NCI-H1694 (cell line): Measurements from ENCODE around the gene CIROP.

Experiments
- DNase-seq: peaks from one replicate; lab custom pipeline; 2025; lab: John Stamatoyannopoulos, UW

Gene CIROP

DNA sequence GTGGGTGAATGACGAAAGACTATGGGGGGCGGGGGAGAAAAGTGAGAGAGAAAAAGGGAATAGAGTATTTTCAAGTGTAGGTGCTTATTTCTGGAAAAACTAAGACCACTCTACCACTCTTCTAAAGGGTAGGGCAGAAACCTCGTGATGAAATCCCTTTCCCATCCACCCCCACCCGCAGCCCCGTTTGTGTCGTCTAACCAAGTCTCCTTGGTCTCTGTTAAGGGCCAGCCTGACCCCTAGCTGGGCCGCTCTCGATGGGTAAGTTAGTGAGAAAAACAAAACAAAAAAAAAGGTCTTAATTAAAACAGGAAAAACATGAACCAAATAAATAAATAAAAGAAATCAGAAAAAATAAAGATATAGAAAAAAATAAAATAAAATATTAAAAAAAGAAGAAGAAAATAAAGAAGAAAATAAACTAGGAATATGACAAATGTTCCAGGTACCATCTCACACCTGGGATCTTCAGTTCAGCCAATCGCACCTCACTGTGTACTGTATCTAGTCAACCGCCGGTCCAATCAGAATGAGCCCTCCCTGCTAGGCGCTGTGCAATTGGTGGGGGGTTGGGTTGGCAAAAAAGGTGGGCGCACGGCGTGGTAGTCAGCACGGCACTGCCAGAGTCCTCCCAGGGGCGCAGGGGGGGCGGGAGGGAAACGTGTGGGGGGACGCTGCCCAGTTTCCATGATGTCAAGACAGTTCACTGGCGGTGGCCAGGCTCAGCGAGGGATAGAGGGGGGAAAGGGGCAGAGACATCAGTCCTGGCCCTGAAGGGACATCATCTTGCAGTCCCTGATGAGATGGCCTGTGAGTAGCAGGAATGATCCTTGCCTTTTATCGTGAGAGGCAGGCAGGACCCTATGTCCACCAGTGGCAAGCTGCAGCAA, 37.7 kb downstream of the CIROP start:
- DNase-seq = no peak

DNA sequence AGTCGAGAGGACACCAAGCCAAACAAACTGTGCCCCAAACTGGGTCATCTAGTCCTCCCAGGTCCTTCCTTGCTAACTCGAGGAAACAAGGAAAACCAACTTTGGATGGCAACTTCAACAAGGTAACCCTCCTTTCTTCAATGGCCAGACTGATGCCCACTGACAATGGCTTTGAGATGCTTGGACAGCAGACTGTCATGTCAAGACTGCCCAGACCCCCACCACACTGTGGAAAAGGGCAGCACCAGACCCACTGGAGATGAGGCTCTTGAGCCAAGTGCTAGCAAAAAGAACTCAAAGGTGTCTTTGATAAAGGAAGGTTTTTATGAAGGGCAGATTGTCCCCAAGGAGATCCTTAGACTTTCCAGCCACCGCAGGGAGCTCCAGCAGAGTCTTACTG, 38.4 kb downstream of the CIROP start:
- DNase-seq = no peak

DNA sequence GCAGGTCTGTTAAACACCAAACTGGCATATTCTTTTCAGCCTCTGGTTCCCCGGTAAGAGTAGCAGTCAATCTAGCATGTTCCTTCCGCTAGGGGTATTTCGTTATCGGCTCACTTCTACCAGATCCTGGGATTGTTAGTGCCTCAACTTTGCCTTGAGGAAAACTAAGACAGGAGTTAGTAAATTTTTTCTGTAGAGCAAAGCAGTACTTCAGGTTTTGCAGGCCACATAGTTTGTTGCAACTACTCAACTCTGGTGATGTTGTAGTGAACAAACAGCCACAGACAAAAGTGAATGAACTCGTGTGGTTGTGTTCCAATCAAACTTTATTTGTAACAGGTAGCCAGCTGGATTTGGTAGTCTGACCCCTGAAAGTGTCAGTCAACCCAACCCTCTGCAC, 41.2 kb downstream of the CIROP start:
- no peak for DNase-seq

DNA sequence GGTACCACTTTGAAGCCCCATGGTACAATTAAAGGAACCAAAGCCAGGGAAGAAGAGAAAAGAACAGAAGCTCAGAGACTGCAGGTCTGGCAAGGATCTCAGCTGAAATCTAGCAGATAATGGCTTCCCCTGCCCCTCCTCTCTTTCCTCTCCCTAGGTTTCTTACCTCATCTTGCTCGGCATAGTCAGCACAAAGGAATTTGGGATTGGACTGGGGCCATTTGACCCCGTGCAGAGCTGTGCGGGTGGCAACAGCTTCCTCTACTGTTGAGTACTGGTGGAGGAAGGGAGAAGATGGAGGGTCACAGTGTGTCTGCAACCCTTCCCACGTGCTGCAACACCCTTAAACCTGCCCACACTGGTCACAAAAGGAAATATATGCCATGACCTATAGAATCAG, 42.8 kb downstream of the CIROP start:
- DNase-seq = no peak

DNA sequence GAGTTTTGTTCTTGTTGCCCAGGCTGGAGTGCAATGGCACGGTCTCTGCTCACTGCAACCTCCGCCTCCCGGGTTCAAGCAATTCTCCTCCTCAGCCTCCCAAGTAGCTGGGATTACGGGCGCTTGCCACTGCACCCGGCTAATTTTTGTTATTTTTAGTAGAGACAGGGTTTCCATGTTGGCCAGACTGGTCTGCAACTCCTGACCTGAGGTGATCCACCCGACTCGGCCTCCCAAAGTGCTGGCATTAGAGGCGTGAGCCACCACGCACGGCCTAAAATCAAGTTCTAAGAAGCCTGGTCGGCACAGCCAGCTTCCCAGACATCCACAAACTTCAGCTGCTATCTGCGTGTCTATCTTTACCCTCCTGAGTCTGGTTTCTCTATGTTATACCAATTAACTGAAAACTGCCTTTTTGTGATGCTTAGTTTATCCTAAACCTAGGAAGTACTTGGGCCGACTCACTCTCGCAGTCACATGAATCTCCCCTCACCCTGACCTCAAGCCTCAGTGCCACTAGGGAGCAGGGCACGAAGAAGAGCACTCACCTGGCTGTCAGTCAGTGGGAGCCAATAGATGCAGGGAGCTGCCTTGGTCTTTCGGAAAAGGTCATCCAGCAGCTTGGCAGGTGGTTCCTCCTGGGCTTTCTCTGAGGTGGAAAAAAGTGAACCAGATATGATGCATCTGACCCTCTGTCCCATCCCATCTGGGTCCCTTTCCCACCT, 44.1 kb downstream of the CIROP start:
- DNase-seq = no peak

DNA sequence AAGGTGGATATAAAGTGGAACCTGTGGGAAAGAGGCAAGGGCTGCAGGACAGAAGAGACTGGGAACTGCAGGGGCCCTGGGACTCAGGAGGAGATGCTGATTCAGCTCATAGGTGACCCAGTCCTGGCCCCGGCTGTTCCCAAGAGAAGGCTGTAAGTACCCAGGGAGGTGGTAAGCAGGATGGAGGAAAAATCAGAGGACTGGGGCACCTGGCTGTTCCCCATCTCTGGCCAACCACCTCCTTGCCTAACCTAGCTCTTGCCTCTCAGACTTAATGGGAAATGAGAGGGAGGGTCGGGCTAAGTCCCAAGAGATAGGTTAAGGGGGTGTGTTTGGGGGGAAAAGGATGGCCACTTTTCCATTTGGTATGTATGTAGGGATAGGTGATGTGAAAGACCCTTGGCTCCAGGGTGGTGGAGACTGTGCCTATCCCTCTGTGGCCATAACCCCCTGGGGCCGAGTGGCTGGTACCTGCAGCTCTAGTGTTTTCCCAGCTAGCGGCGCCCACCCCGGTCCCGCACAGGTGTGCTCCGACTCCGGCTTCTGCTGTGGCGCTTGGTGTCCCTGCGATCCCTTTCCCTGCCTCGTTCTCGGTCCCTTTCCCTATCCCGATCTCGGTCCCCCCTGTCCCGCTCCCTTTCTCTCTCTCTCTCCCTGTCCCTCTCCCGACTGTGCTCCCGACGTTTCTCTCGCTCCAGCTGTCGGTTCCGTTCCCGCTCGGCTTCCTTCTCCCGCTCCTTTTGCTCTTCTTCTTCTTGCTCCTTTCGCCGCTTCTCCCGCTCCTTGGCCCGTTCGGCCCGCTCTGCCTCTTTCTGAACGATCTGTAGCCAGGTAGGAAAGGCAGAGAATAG, 45.9 kb downstream of the CIROP start:
- DNase-seq = no peak

DNA sequence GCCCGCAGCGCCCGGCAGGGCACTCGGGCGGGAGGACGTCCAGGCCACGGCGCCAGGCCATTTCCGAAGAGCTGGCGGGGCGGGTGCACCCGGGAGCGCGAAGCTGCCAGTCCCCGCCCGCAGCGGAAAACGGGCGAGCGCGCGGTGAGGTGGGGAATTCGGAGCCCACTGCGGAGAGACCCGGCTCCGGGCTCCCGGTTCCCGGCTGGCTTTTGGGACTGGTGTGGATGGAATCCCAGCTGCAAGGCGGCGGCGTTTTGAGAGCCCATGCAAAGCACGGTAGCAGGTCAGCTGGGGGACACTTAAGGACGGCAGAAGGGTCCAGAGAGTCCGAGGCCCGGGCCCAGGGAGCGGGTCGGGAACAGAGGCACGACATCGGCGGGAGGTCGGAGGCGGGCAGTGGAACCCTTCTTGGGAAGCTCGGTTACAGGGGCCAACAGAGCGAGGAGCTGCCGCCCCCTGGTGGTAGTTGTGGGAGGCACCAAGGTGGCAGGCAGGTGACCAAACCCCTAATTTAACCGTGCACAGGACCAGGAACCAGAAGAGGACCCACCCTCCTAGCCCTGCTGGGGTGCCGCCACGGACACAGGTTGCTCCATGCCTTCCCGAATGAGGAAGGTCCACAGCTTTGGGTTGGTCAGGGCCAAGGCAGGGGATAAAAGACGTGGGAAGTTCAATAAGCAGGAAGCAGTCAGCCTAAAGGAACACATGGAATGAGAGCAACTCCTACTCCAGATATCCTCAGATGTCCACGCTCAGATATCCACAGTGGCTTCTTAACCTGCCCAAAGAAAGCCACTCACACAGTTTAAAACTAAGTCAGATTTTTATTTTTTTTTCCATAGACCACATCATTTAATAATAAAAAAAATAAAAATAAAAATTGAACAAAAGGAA, 46.8 kb downstream of the CIROP start:
- no peak for DNase-seq

DNA sequence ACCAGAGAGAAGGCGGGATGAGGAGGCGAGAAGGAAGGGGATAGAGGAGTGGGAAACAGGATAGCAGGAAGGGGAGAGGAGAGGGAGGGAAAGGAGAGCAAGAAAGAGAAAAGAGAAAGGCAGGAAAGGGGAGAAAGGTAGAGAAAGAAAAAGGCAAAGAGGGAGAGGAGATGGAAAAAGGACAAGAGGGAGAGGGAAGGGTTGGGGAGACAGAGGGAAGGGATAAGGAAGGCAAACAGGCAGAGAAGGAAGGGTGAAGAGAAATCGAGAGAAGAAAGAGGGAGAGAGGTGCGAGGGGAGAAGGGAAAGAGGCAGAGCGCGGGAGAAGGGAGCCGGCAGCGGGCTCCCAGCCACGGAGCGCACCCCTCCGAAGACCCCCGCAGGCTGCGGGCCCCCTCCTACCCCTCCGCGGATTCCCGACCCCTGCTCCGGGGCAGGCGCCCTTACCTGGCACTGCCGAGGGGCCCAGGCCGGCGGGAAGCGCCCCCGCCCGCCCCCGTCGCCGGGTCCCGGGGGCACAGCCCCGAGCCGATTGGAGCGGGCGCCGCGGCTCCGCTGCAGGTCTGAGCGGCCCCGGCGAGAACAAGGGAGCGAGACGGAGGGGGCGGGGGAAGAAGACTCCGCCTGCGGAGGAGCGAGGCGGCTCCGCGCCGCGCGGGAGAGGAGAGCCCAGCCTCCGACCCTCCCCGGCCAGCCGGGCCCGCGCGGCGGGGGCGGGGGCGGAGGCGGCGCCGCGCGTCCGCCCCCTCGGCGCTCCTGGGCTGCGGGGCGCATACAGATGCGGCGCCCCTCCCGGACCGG, 47.6 kb downstream of the CIROP start, which contains the start of gene CDH24:
Gene CDH24 (minus strand): TSS at position 565 of the 801 bp plus-strand sequence. CDS start 1,787 bp downstream, outside the sequence.
- DNase-seq = no peak

DNA sequence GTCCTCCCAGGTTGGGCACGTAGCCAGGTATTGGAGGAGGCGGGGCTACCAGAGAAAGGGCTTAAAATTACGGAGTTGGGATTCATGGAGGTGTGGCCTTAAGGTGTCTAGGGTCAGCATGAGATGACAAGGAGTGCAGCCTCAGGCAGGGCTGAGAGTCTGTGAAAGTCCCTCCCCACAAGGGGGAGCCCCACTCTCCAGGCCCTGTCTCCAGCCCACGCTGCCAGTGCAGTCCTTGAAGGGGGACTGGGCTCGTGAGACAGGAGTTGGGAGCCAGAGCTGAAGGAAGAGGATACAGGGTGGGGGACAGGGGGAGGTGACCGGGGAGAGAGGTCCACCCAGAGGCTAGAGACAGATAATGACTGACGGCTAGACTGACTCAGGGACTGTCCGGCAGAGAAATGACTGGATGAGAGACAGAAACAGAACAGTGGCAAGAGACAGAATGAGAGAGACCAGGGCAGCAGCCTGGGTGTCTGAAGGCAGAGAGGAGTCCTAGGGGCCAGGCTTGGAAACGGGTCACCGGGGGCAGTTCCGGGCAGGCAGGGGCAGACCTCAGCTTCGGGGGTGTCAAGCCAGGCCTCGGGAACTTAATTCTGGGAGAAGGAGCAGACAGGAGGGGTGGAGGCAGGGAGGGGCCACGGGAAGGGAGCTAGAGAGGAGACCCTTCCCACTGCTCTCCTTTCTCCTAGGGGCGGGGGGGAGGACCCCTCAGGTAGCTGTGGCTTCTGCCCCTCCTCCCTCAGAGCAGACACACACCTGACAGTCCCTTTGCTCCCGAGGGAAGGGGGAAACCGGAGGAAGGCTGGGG, 48.4 kb downstream of the CIROP start:
- DNase-seq = no peak

DNA sequence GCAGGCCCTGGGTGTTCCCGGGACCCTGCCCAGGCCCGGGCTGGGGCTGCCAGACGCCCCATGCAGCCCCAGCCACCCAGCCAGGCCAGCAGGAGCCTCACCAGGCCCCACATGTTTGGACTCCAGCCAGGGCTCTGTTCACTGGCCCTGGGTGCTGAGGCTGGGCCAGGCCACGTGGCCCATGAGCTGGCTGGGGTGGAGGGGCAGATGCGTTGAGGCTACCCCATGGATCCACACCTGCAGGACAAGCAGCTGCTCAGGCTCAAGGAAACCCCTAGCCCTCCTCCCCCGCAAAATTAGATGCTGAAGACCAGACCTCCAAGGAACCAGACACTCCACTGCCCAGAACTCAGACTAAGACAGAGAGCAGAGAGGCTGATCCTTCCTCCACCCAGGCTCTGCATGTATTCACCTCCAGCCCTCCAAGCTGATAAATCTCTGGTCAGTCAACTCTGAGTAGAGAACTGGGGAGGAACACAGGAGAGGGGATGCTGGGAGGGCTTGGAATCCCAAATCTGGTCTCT, 49.1 kb downstream of the CIROP start:
- DNase-seq = no peak

DNA sequence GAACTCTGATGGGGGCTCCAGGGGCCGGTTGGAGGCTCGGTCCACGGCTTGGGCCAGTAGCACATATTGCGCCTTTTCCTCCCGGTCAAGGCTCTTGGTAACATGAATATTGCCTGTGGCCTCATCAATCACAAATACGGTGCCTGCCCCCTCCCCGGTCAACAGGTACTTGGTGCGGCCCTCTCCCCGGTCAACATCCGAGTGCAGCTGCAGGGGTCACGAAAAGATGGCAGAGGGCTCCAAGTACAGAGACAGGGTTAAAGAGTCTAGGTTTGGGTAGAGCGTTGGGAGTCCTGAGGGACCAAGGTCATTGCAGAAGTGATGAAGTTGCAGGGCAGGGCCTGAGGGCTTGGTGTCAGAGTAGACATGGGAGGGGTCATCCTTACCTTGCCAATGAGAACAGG, 49.6 kb downstream of the CIROP start:
- DNase-seq = no peak

DNA sequence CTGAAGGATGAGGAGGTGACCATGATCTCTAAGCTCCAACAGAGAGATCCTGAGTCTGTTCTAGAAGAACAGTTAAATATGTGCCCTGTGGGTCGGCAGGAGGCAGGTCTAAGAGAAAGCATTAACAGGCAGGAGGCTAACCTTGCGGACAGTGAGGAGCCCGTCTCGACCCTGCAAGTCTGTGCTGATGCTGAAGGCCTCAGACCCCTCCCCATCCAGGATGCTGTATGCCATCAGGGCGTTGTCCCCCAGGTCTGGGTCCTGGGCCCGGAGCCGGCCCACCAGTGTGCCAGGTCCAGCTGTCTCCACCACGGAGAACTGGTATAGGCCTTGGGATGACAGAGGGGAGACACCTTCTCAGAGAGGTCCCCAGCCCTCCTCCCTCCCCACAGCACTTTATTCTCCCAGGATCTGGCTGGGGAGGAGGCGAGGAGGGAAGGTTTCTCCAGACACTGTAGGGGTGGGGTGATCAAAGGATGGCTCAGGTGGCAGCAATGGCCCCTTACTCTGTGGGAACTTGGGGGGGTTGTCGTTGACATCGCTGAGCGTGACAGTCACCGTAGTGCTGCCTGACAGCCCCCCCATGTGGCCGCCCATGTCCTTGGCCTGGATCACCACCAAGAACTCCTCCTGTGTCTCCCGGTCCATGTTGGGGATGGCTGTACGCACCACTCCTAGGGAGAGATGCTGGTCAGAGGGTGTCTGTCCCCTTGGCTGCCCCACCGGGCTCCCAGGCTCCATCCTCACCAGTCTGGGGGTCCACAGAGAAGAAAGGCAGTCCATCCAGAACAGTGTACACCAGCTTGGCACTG, 50.6 kb downstream of the CIROP start:
- no peak for DNase-seq

DNA sequence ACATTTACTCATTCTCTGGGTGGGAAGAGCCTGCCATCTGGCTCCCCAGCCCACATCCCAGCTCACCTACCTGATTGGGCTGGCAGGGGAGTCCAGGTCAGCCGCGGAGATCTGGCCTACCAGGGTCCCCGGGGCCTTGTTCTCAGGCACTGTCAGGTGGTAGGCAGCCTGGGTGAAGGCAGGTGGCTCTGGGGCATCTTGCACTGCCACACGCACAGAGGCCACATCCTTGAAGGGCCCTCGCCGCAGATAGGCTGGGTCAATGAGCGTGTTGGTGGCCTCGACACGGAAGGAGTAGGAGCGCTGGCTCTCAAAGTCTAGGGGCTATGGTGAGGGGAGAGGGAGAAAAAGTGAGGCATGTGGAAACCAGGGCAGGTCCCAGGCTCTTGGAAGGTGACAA, 51.4 kb downstream of the CIROP start:
- DNase-seq = no peak

DNA sequence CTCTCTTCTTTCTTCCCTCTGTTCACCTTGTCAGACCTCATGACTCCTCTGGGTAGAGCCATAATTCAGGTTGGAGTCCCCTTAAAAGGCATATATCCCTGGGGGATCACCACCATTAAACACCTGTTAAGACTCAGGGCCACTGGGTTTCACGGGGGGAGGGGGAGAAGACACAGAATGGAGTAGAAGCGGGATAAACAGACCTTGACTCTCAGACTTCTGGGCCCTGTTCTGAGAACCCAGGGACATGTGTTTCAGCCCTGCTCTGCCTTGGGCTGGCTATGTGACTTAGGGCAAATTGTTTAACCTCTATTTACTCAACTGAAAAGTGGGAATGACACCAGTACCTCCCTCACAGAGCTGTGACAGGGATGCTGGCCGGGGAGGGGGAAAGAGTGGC, 52.1 kb downstream of the CIROP start:
- no peak for DNase-seq

DNA sequence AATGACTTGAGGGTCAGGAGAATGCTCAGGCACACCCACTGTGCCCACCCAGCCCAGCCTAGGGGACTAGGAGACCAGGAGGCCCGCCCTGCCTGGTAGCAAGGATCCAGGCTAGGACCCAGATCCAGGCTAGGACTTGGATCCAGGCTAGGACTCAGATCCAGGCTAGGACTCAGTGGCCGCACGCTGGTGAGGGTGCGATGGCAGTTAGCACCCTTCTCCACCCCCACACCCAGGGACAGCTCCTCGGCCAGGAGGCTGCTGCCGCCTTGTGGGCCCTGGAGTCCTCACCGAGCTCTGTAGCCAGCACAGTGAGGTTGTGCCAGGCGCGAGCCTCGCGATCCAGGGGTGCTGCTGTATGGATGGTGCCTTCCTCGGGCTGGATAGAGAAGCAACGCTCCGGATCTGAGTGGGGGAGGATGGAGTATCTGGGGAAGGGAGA, 52.6 kb downstream of the CIROP start:
- no peak for DNase-seq

DNA sequence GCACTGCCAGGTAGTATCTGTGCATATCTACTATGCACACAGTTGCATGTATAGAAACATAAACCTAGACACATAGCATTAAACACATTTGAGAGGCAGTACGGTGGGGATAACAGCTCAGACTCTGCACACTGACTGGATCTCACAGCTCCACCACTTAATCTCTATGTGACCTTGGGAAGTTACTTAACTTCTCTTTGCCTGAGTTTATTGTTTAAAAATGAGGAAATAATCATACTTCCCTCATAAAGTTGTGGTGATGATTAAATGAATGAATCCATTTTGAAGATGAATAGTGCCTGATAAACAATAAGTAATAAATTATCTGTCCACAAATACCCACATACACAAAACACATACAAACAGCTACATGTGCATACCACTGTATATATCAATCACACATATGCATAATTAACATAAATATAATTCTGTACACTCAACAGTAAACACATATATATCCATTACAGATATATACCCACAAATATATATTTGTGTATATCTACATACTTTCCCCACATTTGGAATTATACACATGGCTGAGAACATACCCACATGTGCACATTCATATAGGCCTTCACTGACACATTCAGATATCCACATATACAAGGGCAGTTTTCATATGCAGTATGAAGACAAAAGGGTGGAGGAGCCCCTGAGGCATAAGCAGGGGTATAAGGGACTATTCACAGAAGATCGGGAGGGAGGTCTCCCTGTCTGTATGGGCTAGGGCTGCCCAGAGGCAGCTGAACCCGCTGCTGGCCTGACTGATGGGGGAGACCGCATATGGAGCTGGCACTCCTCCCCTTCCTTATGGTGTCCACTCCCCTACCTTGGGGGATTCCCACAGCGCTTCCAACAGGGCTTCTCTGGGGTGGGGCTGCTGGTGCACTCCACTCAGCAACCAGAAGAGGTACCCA, 53.4 kb downstream of the CIROP start:
- DNase-seq = no peak
